HepG2 (cell line): ENCODE data around the gene MYADML2. TPM values are rescaled to one million over a fixed set of nuclear protein-coding genes. Genes with fewer than 3 reads are reported as not detected.

Experiments used
- ASH2L ChIP-seq: fragments of 300-600, 200-600 bp; sonication (generic); IDR thresholded peaks from 2 replicates; pipeline ENCODE4 v1.7.0; 2017; ENCODE audit warnings: low read depth, mild to moderate bottlenecking, moderate library complexity, mixed read lengths, low read length; ENCODE audit not compliant: insufficient read length
- GABPB1 ChIP-seq: IDR thresholded peaks from 2 replicates; pipeline ENCODE4 v1.6.1; 2016; ENCODE audit warnings: mild to moderate bottlenecking, missing genetic modification reagents, moderate library complexity, missing compliant biosample characterization
- HHEX ChIP-seq: IDR thresholded peaks from 2 replicates; pipeline ENCODE4 v1.6.1; 2016; ENCODE audit warnings: control low read depth
- MXD4 ChIP-seq: IDR thresholded peaks from 2 replicates; pipeline ENCODE4 v1.6.1; 2016; ENCODE audit warnings: mild to moderate bottlenecking, missing biosample characterization, missing genetic modification reagents
- NFYC ChIP-seq: IDR thresholded peaks from 2 replicates; pipeline ENCODE4 v1.6.1; 2016; ENCODE audit warnings: missing genetic modification reagents, missing compliant biosample characterization
- SNAPC4 ChIP-seq: sonication (generic); formaldehyde crosslinking; IDR thresholded peaks from 2 replicates; pipeline ENCODE4 v1.4.0; 2020; ENCODE audit warnings: mild to moderate bottlenecking, missing genetic modification reagents
- ZNF10 ChIP-seq: sonication (generic); formaldehyde crosslinking; IDR thresholded peaks from 2 replicates; pipeline ENCODE4 v1.4.0; 2020; ENCODE audit warnings: mild to moderate bottlenecking, low read depth, missing genetic modification reagents, borderline replicate concordance
- ZNF879 ChIP-seq: sonication (generic); formaldehyde crosslinking; IDR thresholded peaks from 2 replicates; pipeline ENCODE4 v1.8.1; 2023; ENCODE audit warnings: missing genetic modification reagents
- polyA plus RNA-seq, 8 experiments: library from polyadenylated mRNA; depleted of rRNA in 3 of 8; stranded (reverse) in 7 of 8; unstranded in 1 of 8; fragments of >200 nt; fragmentation: Illumina TruSeq in 4 of 8; extraction: Trizol in 4 of 8; gene quantifications; 2 replicates each; pipeline versions ENCODE4 v1.2.1 to v1.2.3, GENCODE V29; 2011 to 2016; ENCODE audit warnings: low read depth in 4 of 8, missing spikeins in 1 of 8, mixed read lengths in 1 of 8; ENCODE audit not compliant: insufficient read depth in 1 of 8
- total RNA-seq, 5 experiments: library from RNA; depleted of rRNA; stranded (reverse); fragments of >200 nt; fragmentation: Illumina TruSeq; extraction: Trizol; gene quantifications; 2 replicates each; pipeline ENCODE4 v1.2.3, GENCODE V29; 2016; ENCODE audit warnings: low read depth in 1 of 5
- TF ChIP-seq, protein P1 (sequence below): sonication (generic); formaldehyde crosslinking; IDR thresholded peaks from 2 replicates; pipeline ENCODE4 v1.4.0; 2020; ENCODE audit warnings: missing genetic modification reagents
- TF ChIP-seq, protein P2 (sequence below): sonication (generic); formaldehyde crosslinking; IDR thresholded peaks from 2 replicates; pipeline ENCODE4 v1.4.0; 2020; ENCODE audit warnings: missing genetic modification reagents, borderline replicate concordance
- TF ChIP-seq, protein P3 (sequence below): sonication (generic); formaldehyde crosslinking; IDR thresholded peaks from 2 replicates; pipeline ENCODE4 v1.5.0; 2020; ENCODE audit warnings: missing genetic modification reagents, mild to moderate bottlenecking, borderline replicate concordance
- TF ChIP-seq, protein P4 (sequence below): sonication (generic); formaldehyde crosslinking; conservative IDR thresholded peaks from 2 replicates; pipeline ENCODE4 v1.8.1; 2023; ENCODE audit warnings: missing genetic modification reagents
- TF ChIP-seq, protein P5 (sequence below): sonication (generic); formaldehyde crosslinking; IDR thresholded peaks from 2 replicates; pipeline ENCODE4 v1.9.0; 2021; ENCODE audit warnings: missing genetic modification reagents, borderline replicate concordance

The MYADML2 gene
- total and polyA plus RNA-seq, 2 of the 13 experiments (the other 11 are each of a cell fraction or from before 2014, with no cell fraction given) = not detected

- TF ChIP-seq, protein P1, sequence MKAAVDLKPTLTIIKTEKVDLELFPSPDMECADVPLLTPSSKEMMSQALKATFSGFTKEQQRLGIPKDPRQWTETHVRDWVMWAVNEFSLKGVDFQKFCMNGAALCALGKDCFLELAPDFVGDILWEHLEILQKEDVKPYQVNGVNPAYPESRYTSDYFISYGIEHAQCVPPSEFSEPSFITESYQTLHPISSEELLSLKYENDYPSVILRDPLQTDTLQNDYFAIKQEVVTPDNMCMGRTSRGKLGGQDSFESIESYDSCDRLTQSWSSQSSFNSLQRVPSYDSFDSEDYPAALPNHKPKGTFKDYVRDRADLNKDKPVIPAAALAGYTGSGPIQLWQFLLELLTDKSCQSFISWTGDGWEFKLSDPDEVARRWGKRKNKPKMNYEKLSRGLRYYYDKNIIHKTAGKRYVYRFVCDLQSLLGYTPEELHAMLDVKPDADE (CRISPR knock-in tag) = 0 out of 2 replicates have a peak, but pooled peaks have one; percentile 0
- no peak for TF ChIP-seq SNAPC4 (CRISPR knock-in tag)
- TF ChIP-seq MXD4 (CRISPR knock-in tag) = 0 out of 2 replicates have a peak, but pooled peaks have one; percentile 20
- peak; percentile 62 for TF ChIP-seq GABPB1 (CRISPR knock-in tag)
- TF ChIP-seq, protein P2, sequence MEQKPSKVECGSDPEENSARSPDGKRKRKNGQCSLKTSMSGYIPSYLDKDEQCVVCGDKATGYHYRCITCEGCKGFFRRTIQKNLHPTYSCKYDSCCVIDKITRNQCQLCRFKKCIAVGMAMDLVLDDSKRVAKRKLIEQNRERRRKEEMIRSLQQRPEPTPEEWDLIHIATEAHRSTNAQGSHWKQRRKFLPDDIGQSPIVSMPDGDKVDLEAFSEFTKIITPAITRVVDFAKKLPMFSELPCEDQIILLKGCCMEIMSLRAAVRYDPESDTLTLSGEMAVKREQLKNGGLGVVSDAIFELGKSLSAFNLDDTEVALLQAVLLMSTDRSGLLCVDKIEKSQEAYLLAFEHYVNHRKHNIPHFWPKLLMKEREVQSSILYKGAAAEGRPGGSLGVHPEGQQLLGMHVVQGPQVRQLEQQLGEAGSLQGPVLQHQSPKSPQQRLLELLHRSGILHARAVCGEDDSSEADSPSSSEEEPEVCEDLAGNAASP (CRISPR knock-in tag) = no peak
- no peak for TF ChIP-seq HHEX (CRISPR knock-in tag)
- no peak for TF ChIP-seq ZNF879 (CRISPR knock-in tag)
- TF ChIP-seq ZNF10 (CRISPR knock-in tag) = no peak
- TF ChIP-seq, protein P3, sequence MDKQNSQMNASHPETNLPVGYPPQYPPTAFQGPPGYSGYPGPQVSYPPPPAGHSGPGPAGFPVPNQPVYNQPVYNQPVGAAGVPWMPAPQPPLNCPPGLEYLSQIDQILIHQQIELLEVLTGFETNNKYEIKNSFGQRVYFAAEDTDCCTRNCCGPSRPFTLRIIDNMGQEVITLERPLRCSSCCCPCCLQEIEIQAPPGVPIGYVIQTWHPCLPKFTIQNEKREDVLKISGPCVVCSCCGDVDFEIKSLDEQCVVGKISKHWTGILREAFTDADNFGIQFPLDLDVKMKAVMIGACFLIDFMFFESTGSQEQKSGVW (CRISPR knock-in tag) = no peak
- TF ChIP-seq ASH2L = no peak
- TF ChIP-seq, protein P4, sequence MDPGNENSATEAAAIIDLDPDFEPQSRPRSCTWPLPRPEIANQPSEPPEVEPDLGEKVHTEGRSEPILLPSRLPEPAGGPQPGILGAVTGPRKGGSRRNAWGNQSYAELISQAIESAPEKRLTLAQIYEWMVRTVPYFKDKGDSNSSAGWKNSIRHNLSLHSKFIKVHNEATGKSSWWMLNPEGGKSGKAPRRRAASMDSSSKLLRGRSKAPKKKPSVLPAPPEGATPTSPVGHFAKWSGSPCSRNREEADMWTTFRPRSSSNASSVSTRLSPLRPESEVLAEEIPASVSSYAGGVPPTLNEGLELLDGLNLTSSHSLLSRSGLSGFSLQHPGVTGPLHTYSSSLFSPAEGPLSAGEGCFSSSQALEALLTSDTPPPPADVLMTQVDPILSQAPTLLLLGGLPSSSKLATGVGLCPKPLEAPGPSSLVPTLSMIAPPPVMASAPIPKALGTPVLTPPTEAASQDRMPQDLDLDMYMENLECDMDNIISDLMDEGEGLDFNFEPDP (CRISPR knock-in tag) = no peak; the same call in 1 of the 2 replicates
- no peak; the same call in 1 of the 2 replicates for TF ChIP-seq NFYC
- TF ChIP-seq, protein P5, sequence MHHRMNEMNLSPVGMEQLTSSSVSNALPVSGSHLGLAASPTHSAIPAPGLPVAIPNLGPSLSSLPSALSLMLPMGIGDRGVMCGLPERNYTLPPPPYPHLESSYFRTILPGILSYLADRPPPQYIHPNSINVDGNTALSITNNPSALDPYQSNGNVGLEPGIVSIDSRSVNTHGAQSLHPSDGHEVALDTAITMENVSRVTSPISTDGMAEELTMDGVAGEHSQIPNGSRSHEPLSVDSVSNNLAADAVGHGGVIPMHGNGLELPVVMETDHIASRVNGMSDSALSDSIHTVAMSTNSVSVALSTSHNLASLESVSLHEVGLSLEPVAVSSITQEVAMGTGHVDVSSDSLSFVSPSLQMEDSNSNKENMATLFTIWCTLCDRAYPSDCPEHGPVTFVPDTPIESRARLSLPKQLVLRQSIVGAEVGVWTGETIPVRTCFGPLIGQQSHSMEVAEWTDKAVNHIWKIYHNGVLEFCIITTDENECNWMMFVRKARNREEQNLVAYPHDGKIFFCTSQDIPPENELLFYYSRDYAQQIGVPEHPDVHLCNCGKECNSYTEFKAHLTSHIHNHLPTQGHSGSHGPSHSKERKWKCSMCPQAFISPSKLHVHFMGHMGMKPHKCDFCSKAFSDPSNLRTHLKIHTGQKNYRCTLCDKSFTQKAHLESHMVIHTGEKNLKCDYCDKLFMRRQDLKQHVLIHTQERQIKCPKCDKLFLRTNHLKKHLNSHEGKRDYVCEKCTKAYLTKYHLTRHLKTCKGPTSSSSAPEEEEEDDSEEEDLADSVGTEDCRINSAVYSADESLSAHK (CRISPR knock-in tag) = no peak; the same call in 1 of the 2 replicates
These were observed 48.6 kb upstream of the MYADML2 start (continued) for GRCh38 chr17:81995463-81996231.
